T-cell (primary cell): Measurements from ENCODE around the gene SHC3. TPM values are rescaled to one million over a fixed set of nuclear protein-coding genes. Genes with fewer than 3 reads are reported as not detected.

Experiments
- ATAC-seq, 4 experiments: fragments of 200-7000 bp in 3 of 4; fragments of 150-1000 bp in 1 of 4; cut with Tn5 transposase; replicated peaks in 1 of 4; 1 replicate in 3 of 4; 2 replicates in 1 of 4; pipeline ENCODE4 v1.10.0; 2021; ENCODE audit warnings: moderate library complexity in 3 of 4, mild to moderate bottlenecking in 2 of 4, moderate number of reproducible peaks in 1 of 4
- CTCF ChIA-PET, 2 donors: fragments of 300-600 bp; sonication (Branson Sonifier 250); formaldehyde crosslinking; loops; one replicate each; lab custom pipeline; 2022; ENCODE audit warnings: antibody characterized with exemption in 2 of 2; lab: Charles Lee
- POLR2A ChIA-PET, 2 donors: fragments of 300-600 bp; sonication (Branson Sonifier 250); formaldehyde crosslinking; loops; one replicate each; lab custom pipeline; 2022; ENCODE audit warnings: antibody characterized with exemption in 2 of 2; lab: Charles Lee
- DNase-seq, 35 experiments: peaks; one replicate each; pipeline versions ENCODE4 v3.0.0 to v3.0.0-alpha.2; 2013 to 2023
- H3K27ac ChIP-seq: one replicate; pipeline ENCODE4 v1.5.1; 2013; ENCODE audit warnings: low read length
- H3K27me3 ChIP-seq, 2 experiments: replicated peaks in 1 of 2; 1 replicate in 1 of 2; 2 replicates in 1 of 2; pipeline versions ENCODE4 v1.6.1 to v1.7.0; 2013; ENCODE audit warnings: low read length in 1 of 2, mixed read lengths in 1 of 2; ENCODE audit not compliant: control insufficient read depth in 2 of 2, insufficient read depth in 2 of 2; ENCODE audit errors: extremely low read depth in 1 of 2
- H3K36me3 ChIP-seq, 2 donors: 1 replicate in 1 of 2; 2 replicates in 1 of 2; pipeline versions ENCODE4 v1.6.1 to v1.7.0; 2013; ENCODE audit warnings: low read length in 1 of 2; ENCODE audit not compliant: control insufficient read depth in 2 of 2, insufficient read depth in 1 of 2; ENCODE audit errors: extremely low read depth in 1 of 2
- H3K4me1 ChIP-seq, 2 experiments: 1 replicate in 1 of 2; 2 replicates in 1 of 2; pipeline versions ENCODE4 v1.6.1 to v1.7.0; 2013; ENCODE audit warnings: low read length in 2 of 2, mixed read lengths in 1 of 2; ENCODE audit not compliant: insufficient read depth in 2 of 2, control insufficient read depth in 1 of 2; ENCODE audit errors: extremely low read depth in 1 of 2
- H3K4me3 ChIP-seq, 2 donors: 1 replicate in 1 of 2; 2 replicates in 1 of 2; pipeline versions ENCODE4 v1.5.1 to v1.7.0; 2013; ENCODE audit warnings: mild to moderate bottlenecking in 2 of 2, low read length in 1 of 2, moderate library complexity in 1 of 2; ENCODE audit not compliant: control insufficient read depth in 1 of 2; ENCODE audit errors: extremely low read depth in 1 of 2
- H3K9me3 ChIP-seq: 2 replicates; pipeline ENCODE4 v1.7.0; 2013
- H3K27ac Mint-ChIP-seq, 2 donors: one replicate each; pipeline ENCODE4 v1.8.0; 2020 to 2021; ENCODE audit warnings: mild to moderate bottlenecking in 2 of 2, mixed read lengths in 2 of 2
- H3K27me3 Mint-ChIP-seq, 2 donors: one replicate each; pipeline ENCODE4 v1.8.0; 2021 to 2022; ENCODE audit warnings: mixed read lengths in 2 of 2
- H3K36me3 Mint-ChIP-seq: one replicate; pipeline ENCODE4 v1.8.0; 2021; ENCODE audit warnings: mixed read lengths
- H3K4me1 Mint-ChIP-seq, 3 donors: one replicate each; pipeline ENCODE4 v1.8.0; 2020 to 2022; ENCODE audit warnings: mixed read lengths in 3 of 3, mild to moderate bottlenecking in 1 of 3
- H3K4me3 Mint-ChIP-seq, 3 donors: one replicate each; pipeline ENCODE4 v1.8.0; 2020 to 2022; ENCODE audit warnings: mild to moderate bottlenecking in 3 of 3, mixed read lengths in 3 of 3, moderate library complexity in 3 of 3
- H3K9me3 Mint-ChIP-seq, 3 donors: one replicate each; pipeline ENCODE4 v1.8.0; 2020 to 2022; ENCODE audit warnings: mixed read lengths in 3 of 3
- WGBS: methylation state at CpG from one replicate; pipeline ENCODE4 v1.1.5; 2013; ENCODE audit warnings: missing lambda C conversion rate; ENCODE audit not compliant: insufficient coverage; 5-methylcytosine and 5-hydroxymethylcytosine counted together
- total RNA-seq, 35 experiments: library from RNA in 6 of 35; stranded (reverse) in 6 of 35; fragments of 120-200 nt in 1 of 35; gene quantifications; one replicate each; pipeline versions ENCODE4 v1.2.1 to v1.2.4 and lab custom pipeline; 2013 to 2026

Gene SHC3
- total RNA-seq, 5 donors from 2014 or later (not counting 1 experiment from before 2014, with no cell fraction given), result 0.16 to 0.19 (median 0.18) TPM; not detected in 2

GRCh38 chr9:89154651-89155336 is 23.8 kb downstream of the SHC3 start:
- no peaks in the 10 kb centered on the region for H3K4me1 ChIP-seq
- H3K27ac ChIP-seq, result no peak overlapping the region
- no peaks in the 10 kb centered on the region for H3K36me3 ChIP-seq
- no peak overlapping the region for H3K27ac Mint-ChIP-seq
- no peak overlapping the region for H3K4me3 ChIP-seq
- ChIA-PET CTCF (no interaction called here), POLR2A (no interaction called here)
- no peaks in the 10 kb centered on the region for H3K36me3 Mint-ChIP-seq
- no peaks in the 10 kb centered on the region for H3K9me3 Mint-ChIP-seq
- H3K27me3 Mint-ChIP-seq, result peaks cover 36 to 38% of the 10 kb centered on the region in 2 donors
- WGBS, result 55% methylated on average over 7 of the region's 14 CpGs
- H3K4me1 Mint-ChIP-seq, result peaks cover 6 to 15% (median 15%) of the 10 kb centered on the region in 3 donors
- peaks cover 2 to 23% of the 10 kb centered on the region in 2 experiments for H3K27me3 ChIP-seq
- H3K9me3 ChIP-seq, result no peaks in the 10 kb centered on the region
- ATAC-seq (peak in 3 of 4 experiments; percentile 55 to 73 (median 70)), DNase-seq (no peak)
- no peak overlapping the region for H3K4me3 Mint-ChIP-seq

GRCh38 chr9:89154218-89154617 is 24.4 kb downstream of the SHC3 start:
- H3K4me3 Mint-ChIP-seq, result no peak overlapping the region
- H3K27ac Mint-ChIP-seq, result no peak overlapping the region
- 63% methylated on average over 1 of the region's 4 CpGs for WGBS
- peaks cover 6 to 15% (median 15%) of the 10 kb centered on the region in 3 donors for H3K4me1 Mint-ChIP-seq
- peaks cover 33 to 34% of the 10 kb centered on the region in 2 donors for H3K27me3 Mint-ChIP-seq
- Histone ChIP-seq H3K9me3 (no peaks in the 10 kb centered on the region), H3K27ac (no peak overlapping the region), H3K27me3 (peaks cover 2 to 18% of the 10 kb centered on the region in 2 experiments), H3K36me3 (no peaks in the 10 kb centered on the region), H3K4me3 (no peak overlapping the region), H3K4me1 (no peaks in the 10 kb centered on the region)
- no peaks in the 10 kb centered on the region for H3K9me3 Mint-ChIP-seq
- no peak for ATAC-seq
- ChIA-PET POLR2A (no interaction called here), CTCF (no interaction called here)
- DNase-seq, result no peak
- H3K36me3 Mint-ChIP-seq, result no peaks in the 10 kb centered on the region

GRCh38 chr9:89153232-89154017 is 25.2 kb downstream of the SHC3 start:
- Histone ChIP-seq H3K36me3 (no peaks in the 10 kb centered on the region), H3K9me3 (no peaks in the 10 kb centered on the region), H3K4me1 (no peaks in the 10 kb centered on the region), H3K27me3 (peaks cover 2 to 18% of the 10 kb centered on the region in 2 experiments), H3K4me3 (no peak overlapping the region), H3K27ac (no peak overlapping the region)
- Mint-ChIP-seq H3K9me3 (no peaks in the 10 kb centered on the region), H3K27ac (no peak overlapping the region), H3K27me3 (peaks cover 26 to 32% of the 10 kb centered on the region in 2 donors), H3K4me1 (peaks cover 6 to 15% (median 15%) of the 10 kb centered on the region in 3 donors), H3K36me3 (no peaks in the 10 kb centered on the region), H3K4me3 (no peak overlapping the region)
- no peak for ATAC-seq
- ChIA-PET CTCF (no interaction called here), POLR2A (no interaction called here)
- 61% methylated on average over 5 of the region's 14 CpGs for WGBS
- DNase-seq, result no peak

DNA sequence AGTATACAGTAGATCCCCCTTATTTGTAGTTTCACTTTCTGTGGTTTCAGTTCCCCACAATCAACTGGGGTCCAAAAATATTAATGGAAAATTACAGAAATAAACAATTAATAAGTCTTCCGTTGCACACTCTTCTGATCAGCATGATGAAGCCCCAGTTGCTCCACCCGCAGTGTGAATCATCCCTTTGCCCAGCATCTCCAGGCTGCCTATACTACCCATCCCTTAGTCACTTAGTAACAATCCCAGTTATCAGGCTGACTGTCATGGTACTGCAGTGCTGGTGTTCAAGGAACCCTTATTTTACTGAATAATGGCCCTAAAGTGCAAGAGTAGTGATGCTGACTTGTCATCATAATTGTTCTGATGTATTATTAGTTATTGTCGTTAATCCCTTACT is 28.9 kb downstream of the SHC3 start:
- ChIA-PET POLR2A (no interaction called here), CTCF (no interaction called here)
- Mint-ChIP-seq H3K36me3 (no peaks in the 10 kb centered on the region), H3K9me3 (no peaks in the 10 kb centered on the region), H3K4me3 (no peak overlapping the region), H3K27ac (no peak overlapping the region), H3K27me3 (peaks cover 15 to 22% of the 10 kb centered on the region in 2 donors), H3K4me1 (peaks cover under 1 to 11% (median 10%) of the 10 kb centered on the region in 3 donors)
- H3K27me3 ChIP-seq, result peaks cover 0 to 12% of the 10 kb centered on the region in 2 experiments
- DNase-seq (no peak), ATAC-seq (no peak)
- no peaks in the 10 kb centered on the region for H3K9me3 ChIP-seq
- WGBS, result 88% methylated on average over 2 of the region's 3 CpGs
- no peaks in the 10 kb centered on the region for H3K36me3 ChIP-seq
- H3K4me3 ChIP-seq, result no peak overlapping the region
- H3K27ac ChIP-seq, result no peak overlapping the region
- H3K4me1 ChIP-seq, result no peaks in the 10 kb centered on the region

DNA sequence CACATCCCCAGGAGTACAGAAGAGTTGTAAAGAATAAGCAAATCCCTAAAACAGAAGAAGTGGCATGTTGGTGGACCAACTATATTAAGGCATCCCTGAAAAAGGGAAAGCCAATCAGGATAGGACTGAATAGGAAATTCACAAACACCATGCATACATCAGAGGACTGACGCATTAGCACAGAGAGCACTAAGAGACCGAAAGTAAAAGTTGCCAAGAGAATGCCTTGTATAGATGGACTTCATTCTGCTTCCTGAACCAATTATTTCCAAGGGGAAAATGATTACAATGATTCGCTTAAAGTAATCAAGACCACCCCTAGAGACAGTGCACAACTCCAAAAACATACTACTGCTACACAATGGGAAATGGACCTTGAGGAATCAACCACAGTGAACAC is 33.5 kb downstream of the SHC3 start:
- Histone ChIP-seq H3K36me3 (no peaks in the 10 kb centered on the region), H3K4me1 (no peaks in the 10 kb centered on the region), H3K27me3 (peaks cover 0 to 3% of the 10 kb centered on the region in 2 experiments), H3K27ac (no peak overlapping the region), H3K4me3 (no peak overlapping the region), H3K9me3 (no peaks in the 10 kb centered on the region)
- Mint-ChIP-seq H3K9me3 (no peaks in the 10 kb centered on the region), H3K36me3 (no peaks in the 10 kb centered on the region), H3K4me1 (no peaks in the 10 kb centered on the region), H3K27ac (no peak overlapping the region), H3K4me3 (no peak overlapping the region), H3K27me3 (peaks cover 0 to 14% of the 10 kb centered on the region in 2 donors)
- ATAC-seq, result no peak
- ChIA-PET POLR2A (no interaction called here), CTCF (no interaction called here)
- no peak for DNase-seq
- WGBS, result no CpG with 5 or more reads among the region's 3 CpGs

DNA sequence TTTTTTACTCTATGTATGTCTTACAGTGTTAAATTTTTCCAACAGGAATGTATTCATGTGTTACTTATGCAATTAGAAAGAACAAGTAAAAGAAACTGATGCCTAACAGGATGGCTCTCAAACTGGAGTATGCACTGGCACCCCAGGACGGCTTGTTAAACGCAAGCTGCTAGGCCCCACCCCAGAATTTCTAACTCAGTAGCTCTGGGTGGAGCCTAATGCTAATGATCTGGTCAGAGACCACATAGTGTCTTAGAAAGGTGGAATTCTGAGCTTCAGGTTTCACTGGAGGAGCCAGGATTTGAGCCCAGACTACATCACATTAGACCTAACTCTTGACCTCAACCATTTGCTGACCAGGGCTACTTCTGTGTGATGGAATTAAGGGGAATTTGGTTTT is 34.4 kb downstream of the SHC3 start:
- Mint-ChIP-seq H3K9me3 (no peaks in the 10 kb centered on the region), H3K4me3 (no peak overlapping the region), H3K36me3 (no peaks in the 10 kb centered on the region), H3K4me1 (no peaks in the 10 kb centered on the region), H3K27ac (no peak overlapping the region), H3K27me3 (peaks cover 0 to 17% of the 10 kb centered on the region in 2 donors)
- ChIA-PET CTCF (interaction anchor here in 1 of 2 donors (0.6 kb wide), 1 partner anchor 16 kb away, joined by 3 read pairs; no protein-coding TSS in a partner anchor), POLR2A (no interaction called here)
- Histone ChIP-seq H3K4me3 (no peak overlapping the region), H3K36me3 (no peaks in the 10 kb centered on the region), H3K4me1 (no peaks in the 10 kb centered on the region), H3K27ac (no peak overlapping the region), H3K9me3 (no peaks in the 10 kb centered on the region), H3K27me3 (peaks cover 0 to 3% of the 10 kb centered on the region in 2 experiments)
- ATAC-seq, result no peak
- no peak for DNase-seq
- WGBS, result 63% methylated on average over 2 of the region's 2 CpGs
